ENCODE measurements around the gene LPAR2. TPM values are rescaled to one million over a fixed set of nuclear protein-coding genes. Genes with fewer than 3 reads are reported as not detected.
"Not testable (repeated sequence)": the region's sequence is repeated elsewhere in the genome, so short reads cannot be mapped to it uniquely, and the experiment has no call there.

LPAR2 gene
- total and polyA plus RNA-seq, 11 donors, result 0.24 to 6.1 (median 0.74) TPM; not detected in 1

- 71 to 81% (median 78%) methylated on average over 10 of the region's 10 CpGs for WGBS, 4 donors
- peak overlapping the region in 1 of 12 donors; percentile 94 for H3K27ac ChIP-seq
- H3K9me3 ChIP-seq, result peaks cover 0 to 25% (median 0%) of the 10 kb centered on the region in 12 donors
- peaks cover 0 to 22% (median 9%) of the 10 kb centered on the region in 12 donors for H3K4me1 ChIP-seq
- intact Hi-C loops (cut with DNase I), result loop anchor here in 1 of 10 donors (2.0 kb wide), 1 partner anchor 107 kb away; no protein-coding TSS in a partner anchor
- DNase-seq (no peak), ATAC-seq (no peak)
- peak overlapping the region in 6 of 12 donors; percentile 81 to 100 (median 92) for H3K4me3 ChIP-seq
- no peaks in the 10 kb centered on the region for H3K27me3 ChIP-seq
- peaks cover 0 to 30% (median 0%) of the 10 kb centered on the region in 9 donors for H3K36me3 ChIP-seq
- no peak for TF ChIP-seq CTCF (IDR thresholded peaks at IDR 0.05)
- TF ChIP-seq POLR2A (IDR thresholded peaks at IDR 0.05), result no peak
Measured at GRCh38 chr19:19670070-19670551, 42.1 kb upstream of the LPAR2 start.

- peak within 1 kb of the TSS in 11 of 12 donors; percentile 19 to 94 (median 81) for H3K27ac ChIP-seq
- ATAC-seq, result peak; percentile 69 to 86 (median 85)
- DNase-seq, result peak; percentile 94 to 96 (median 95)
- H3K4me1 ChIP-seq, result peaks cover 0 to 28% (median 11%) of the 10 kb centered on the region in 12 donors
- H3K4me3 ChIP-seq, result peak within 1 kb of the TSS; percentile 57 to 100 (median 87)
- intact Hi-C loops (cut with DNase I), result loop anchor here in 3 of 10 donors (5.0 to 10.0 kb wide), 4 partner anchors 64 to 256 kb away; partner anchors contain the start of genes ZNF14 (in 1 of the 3) and ZNF253 (in 1 of the 3)
- peak in 1 of 2 donors; percentile 54 for TF ChIP-seq POLR2A (IDR thresholded peaks at IDR 0.05)
- TF ChIP-seq CTCF (IDR thresholded peaks at IDR 0.05), result no peak
- WGBS, 4 donors, result 4 to 12% (median 5%) methylated on average over 18 to 36 of the region's 36 CpGs
- peaks cover 0 to 8% (median 0%) of the 10 kb centered on the region in 12 donors for H3K9me3 ChIP-seq
- peaks cover 0 to 16% (median 0%) of the 10 kb centered on the region in 9 donors for H3K36me3 ChIP-seq
- no peaks in the 10 kb centered on the region for H3K27me3 ChIP-seq
Measured at GRCh38 chr19:19668230-19669012, 40.4 kb upstream of the LPAR2 start, which contains the start of gene ZNF101. ZNF101 (plus strand) TSS chr19:19668839; CDS start chr19:19668964, 125 bp downstream.

GRCh38 chr19:19665420-19665948 lies 37.5 kb upstream of the LPAR2 start:
- not testable (repeated sequence) for H3K4me3 ChIP-seq, H3K9me3 ChIP-seq, H3K36me3 ChIP-seq, ATAC-seq, DNase-seq, H3K27me3 ChIP-seq, H3K27ac ChIP-seq
- intact Hi-C loops (cut with DNase I), result loop anchor here in 3 of 10 donors (5.0 to 10.0 kb wide), 4 partner anchors 67 to 259 kb away; partner anchors contain the start of genes ZNF14 (in 1 of the 3) and ZNF253 (in 1 of the 3)
- H3K4me1 ChIP-seq, result peaks cover 0 to 49% (median 30%) of the 10 kb centered on the region in 12 donors
- WGBS, 4 donors, result 94 to 98% (median 97%) methylated on average over 22 of the region's 22 CpGs

- peak within 1 kb of the TSS; percentile 78 to 100 (median 96) for H3K4me3 ChIP-seq
- H3K9me3 ChIP-seq, result no peaks in the 10 kb centered on the region
- intact Hi-C loops (cut with DNase I), result loop anchor here in 4 of 10 donors (1.0 to 10.0 kb wide), 5 partner anchors 111 to 374 kb away; partner anchors contain the start of genes ZNF506 (in 1 of the 4) and ZNF682 (in 1 of the 4)
- H3K27ac ChIP-seq, result peak within 1 kb of the TSS; percentile 83 to 99 (median 95)
- ATAC-seq, result peak; percentile 97 to 98 (median 98)
- TF ChIP-seq POLR2A (IDR thresholded peaks at IDR 0.05), result peak in 1 of 2 donors; percentile 63
- peak in 3 of 12 donors; percentile 8 to 34 (median 31) for TF ChIP-seq CTCF (IDR thresholded peaks at IDR 0.05)
- no peaks in the 10 kb centered on the region for H3K27me3 ChIP-seq
- peaks cover 0 to 21% (median 14%) of the 10 kb centered on the region in 9 donors for H3K36me3 ChIP-seq
- peak; percentile 97 to 99 (median 99) for DNase-seq
- 0 to 1% (median 0%) methylated on average over 31 to 85 of the region's 85 CpGs for WGBS, 4 donors
- peaks cover 0 to 37% (median 21%) of the 10 kb centered on the region in 12 donors for H3K4me1 ChIP-seq
Measured at GRCh38 chr19:19663256-19664120, 35.5 kb upstream of the LPAR2 start, which contains the start of gene ATP13A1. ATP13A1 (minus strand) TSS chr19:19663676; CDS start chr19:19663666, 10 bp downstream.
